Stimulated activated CD4-positive, alpha-beta T cell treated with anti-CD3 and anti-CD28 coated beads, TNF-alpha, amount 100 ng/mL, for 24 hours (primary cell): ENCODE results near the gene WDR88.
"Not testable (repeated sequence)": the region's sequence is repeated elsewhere in the genome, so short reads cannot be mapped to it uniquely, and the experiment has no call there.

Source experiments
- DNase-seq, 3 experiments: peaks; one replicate each; pipeline ENCODE4 v3.0.0-alpha.2; 2020; ENCODE audit warnings: low read depth in 3 of 3

The WDR88 gene

DNA sequence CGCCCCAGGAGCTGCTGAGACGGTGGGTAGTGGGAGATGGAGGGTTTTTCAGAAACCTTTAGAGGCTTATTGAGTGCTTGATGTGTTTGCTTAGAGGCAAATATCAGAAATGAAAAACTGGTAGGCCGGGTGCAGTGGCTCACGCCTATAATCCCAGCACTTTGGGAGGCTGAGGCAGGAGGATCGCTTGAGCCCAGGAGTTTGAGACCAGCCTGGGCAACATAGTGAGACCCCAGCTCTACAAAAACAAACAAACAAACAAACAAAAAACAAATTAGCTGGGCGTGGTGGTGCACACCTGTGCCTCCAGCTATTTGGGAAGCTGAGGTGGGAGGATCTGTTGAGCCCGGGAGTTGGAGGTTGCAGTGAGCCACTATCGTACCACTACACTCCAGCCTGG is 5.2 kb upstream of the WDR88 start:
- not testable (repeated sequence) for DNase-seq

- DNase-seq, result no peak
These were observed 2.0 kb upstream of the WDR88 start for GRCh38 chr19:33129901-33130300.

DNA sequence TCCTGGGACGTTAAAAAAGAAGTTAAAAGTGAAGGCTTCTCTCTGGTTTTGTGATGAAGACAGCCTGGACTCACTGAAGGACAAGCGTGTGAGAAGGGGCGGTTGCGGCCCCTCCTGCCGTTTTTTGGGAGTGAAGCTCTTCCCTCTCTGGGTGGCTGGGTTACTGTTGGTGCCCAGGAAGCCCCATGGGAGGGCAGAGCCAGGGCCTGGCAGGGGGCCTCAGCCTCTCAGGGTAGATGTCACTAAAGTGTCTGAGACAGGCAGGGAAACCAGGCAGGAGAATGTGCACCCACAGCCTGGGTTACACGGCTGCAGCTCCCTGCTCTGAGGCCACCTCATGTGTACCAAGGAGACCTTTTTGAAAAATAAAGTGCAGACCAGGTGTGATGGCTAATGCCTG is 1.5 kb upstream of the WDR88 start:
- DNase-seq, result no peak

DNA sequence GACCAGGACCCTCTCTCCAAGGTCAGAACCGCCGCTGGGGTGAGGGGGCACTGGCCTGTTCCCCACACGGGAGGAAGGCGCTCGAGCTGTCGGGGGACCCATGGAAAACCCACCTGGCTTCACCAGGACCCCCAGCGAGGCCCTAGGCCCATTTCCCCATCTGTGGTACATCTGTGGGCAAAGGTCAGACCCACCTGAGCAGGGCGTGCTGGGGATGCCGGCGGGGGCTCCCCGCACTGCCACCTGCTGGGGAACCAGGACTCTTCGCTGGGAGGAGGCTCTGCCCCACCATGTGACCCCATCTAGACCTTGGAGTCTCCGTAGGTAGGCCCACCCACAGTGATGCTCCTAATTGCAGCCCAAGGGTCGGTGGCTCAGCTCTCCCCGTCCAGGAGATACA is 511 bp downstream of the WDR88 start:
- DNase-seq, result no peak

DNA sequence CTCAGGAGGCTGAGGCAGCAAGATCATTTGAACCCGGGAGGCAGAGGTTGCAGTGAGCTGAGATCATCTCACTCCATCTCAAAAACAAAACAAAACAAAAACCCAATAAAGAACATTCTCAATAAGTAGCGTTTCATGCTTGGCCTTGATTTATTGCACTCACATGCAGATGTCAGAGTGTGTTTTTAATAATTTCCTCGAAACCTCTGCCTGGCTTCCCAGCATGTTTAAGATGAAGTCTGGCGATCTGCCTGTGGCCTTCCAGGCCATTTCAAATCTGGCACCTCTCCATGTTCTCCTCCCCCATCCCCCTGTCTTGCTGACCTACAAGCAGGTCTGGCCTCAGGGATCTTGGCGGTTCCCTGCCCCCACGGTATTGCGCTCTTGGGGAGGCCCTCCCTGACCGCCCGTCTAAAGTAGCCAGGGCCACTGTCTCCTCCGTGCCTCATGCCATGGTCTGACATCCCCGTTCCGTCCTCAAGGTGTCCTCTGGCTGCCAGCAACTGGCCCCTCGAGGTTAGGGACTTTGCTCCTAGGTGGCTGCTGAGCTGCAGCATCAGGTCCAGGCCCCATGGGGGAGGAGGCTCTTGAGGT is 1.6 kb downstream of the WDR88 start:
- DNase-seq, result no peak

DNA sequence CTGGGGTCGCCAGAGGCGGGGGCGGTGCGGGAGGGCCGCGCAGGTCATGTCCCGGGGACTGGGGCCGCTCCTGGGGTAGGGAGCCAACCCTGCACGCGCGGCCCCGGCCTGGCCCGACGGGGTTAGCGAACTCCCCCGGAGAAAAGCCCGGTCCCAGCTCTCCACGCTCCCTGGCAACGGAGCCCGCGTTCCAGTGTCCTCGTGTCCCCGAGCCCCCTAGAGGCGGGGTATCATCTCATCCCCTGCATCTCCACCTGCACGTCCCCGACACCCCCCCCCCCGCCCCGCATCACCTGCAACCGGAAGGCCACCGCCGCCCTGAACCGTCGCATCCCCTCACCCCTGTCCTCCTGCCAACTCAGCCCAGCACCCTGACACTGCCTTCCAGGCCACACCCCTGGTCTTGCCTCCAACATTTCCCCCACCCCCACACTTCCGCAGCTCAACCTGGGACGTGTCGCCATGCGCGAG is 2.7 kb downstream of the WDR88 start:
- DNase-seq, result peak; percentile 22 to 72 (median 27)

- no peak for DNase-seq
These were observed 7.3 kb downstream of the WDR88 start for GRCh38 chr19:33139165-33139564.

- DNase-seq, result peak; percentile 31 to 50 (median 31)
These were observed 12.0 kb downstream of the WDR88 start for GRCh38 chr19:33143897-33144405.

DNA sequence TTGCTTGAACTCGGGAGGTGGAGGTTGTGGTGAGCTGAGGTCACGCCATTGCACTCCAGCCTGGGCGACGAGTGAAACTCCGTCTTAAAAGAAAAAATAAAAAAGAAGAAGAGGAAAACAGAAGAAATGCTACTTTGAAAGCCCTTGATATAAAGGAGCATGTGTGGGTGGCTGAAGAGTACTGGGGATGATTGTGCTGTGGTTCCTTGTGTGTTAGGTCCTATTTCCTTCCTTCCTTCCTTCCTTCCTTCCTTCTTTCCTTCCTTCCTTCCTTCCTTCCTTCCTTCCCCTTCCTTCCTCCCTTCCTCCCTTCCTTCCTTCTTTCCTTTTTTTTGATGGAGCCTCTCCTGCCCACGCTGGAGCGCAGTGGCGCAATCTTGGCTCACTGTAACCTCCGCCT is 14.3 kb downstream of the WDR88 start:
- DNase-seq, result no peak

DNA sequence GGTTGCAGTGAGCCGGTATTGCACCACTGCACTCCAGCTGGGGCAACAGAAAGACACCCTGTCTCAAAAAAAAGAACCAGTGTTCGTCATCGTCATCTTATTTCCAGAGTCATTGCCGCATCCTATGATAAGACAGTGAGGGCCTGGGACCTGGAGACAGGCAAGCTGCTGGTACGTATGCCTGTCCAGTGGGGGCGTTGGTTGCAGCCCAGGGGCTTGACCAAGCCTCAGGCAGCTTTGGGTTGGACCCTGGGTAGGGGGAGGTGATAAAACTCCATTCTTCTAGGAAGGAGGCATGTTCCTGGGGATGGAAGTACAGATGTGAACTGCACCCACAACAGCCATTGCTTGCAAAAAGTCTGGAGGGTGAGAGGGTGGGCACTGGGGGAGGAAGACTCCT is 15.6 kb downstream of the WDR88 start:
- DNase-seq, result no peak

DNA sequence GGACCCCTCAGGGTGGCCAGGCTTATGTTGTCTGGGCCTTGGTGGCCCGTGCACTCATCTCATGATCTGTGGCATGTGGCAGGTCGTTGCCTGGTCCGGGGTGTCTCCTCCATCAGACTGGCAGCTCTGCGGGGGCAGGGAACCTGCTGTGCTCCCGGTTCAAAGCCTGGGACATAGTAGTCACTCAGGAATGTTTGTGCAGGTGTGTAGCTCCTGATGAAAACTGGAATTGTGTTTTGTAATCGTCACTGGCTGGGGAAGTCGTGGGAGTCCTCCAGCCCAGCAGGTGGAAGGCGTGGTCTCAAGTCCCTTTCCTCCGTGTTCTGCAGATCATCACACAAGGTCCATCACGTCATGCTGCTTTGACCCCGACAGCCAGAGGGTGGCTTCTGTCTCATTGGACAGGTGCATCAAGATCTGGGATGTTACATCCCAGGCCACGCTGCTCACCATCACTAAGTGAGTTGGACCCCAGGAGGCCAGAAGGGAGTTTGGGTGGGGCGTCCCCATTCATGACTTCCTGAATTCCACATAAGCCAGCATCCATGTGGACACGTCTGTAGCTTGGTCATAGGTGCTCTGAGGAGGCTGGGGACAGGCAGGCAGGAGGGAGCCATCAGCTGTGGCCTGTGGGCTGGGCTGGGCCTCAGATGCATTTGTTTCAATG is 19.1 kb downstream of the WDR88 start:
- DNase-seq, result no peak

DNA sequence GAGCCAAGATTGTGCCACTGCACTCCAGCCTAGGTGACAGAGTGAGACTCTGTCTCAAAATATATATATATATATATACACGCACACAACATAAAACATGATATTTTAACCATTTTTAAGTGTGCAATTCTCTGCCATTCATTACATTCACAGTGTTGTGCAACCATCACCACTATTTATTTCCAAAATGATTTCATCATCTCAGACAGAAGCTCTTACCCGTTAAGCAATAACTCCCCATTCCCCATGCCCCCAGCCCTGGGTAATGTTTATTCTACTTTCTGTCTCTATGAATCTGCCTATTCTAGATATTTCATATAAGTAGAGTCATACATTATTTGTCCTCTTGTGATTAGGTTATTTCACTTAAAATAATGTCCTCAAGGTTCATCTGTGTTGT is 20.3 kb downstream of the WDR88 start:
- DNase-seq, result no peak

- not testable (repeated sequence) for DNase-seq
These were observed 20.7 kb downstream of the WDR88 start for GRCh38 chr19:33152625-33153024.

DNA sequence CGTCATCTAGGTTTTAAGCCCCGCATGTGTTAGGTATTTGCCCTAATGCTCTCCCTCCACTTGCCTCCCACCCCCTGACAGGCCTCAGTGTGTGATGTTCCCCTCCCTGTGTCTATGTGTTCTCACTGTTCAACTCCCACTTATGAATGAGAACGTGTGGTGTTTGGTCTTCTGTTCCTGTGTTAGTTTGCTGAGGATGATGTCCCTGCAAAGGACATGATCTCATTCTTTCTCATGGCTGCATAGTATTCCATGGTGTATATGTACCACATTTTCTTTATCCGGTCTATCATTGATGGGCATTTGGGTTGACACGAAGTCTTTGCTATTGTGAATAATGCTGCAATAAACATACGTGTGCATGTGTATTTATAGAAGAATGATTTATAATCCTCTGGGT is 22.4 kb downstream of the WDR88 start:
- DNase-seq, result not testable (repeated sequence)

GRCh38 chr19:33156334-33156733 is 24.4 kb downstream of the WDR88 start:
- DNase-seq, result no peak

GRCh38 chr19:33157906-33158305 is 26.0 kb downstream of the WDR88 start:
- DNase-seq, result no peak

- no peak for DNase-seq
These were observed 26.5 kb downstream of the WDR88 start for GRCh38 chr19:33158365-33158764.

GRCh38 chr19:33159149-33159548 is 27.2 kb downstream of the WDR88 start:
- DNase-seq, result no peak

- no peak for DNase-seq
These were observed 28.0 kb downstream of the WDR88 start for GRCh38 chr19:33159893-33160292.

- DNase-seq, result no peak
These were observed 29.3 kb downstream of the WDR88 start for GRCh38 chr19:33161201-33161600.

DNA sequence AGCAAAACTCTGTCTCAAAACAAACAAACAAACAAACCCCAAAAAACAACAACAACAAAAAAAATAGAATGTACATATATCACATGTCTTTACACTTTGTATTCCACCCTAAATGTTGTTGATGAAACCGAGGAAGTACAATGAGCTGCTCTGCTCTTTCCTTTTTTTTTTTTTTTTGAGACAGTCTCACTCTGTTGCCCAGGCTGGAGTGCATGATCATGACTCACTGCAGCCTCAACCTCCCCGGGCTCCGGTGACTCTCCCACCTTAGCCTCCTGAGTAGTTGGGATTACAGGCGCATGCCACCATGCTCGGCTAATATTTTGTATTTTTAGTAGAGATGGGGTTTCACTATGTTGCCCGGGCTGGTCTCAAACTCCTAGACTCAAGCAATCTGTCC is 31.6 kb downstream of the WDR88 start:
- no peak for DNase-seq

GRCh38 chr19:33166037-33166436 is 34.1 kb downstream of the WDR88 start:
- DNase-seq, result not testable (repeated sequence)

DNA sequence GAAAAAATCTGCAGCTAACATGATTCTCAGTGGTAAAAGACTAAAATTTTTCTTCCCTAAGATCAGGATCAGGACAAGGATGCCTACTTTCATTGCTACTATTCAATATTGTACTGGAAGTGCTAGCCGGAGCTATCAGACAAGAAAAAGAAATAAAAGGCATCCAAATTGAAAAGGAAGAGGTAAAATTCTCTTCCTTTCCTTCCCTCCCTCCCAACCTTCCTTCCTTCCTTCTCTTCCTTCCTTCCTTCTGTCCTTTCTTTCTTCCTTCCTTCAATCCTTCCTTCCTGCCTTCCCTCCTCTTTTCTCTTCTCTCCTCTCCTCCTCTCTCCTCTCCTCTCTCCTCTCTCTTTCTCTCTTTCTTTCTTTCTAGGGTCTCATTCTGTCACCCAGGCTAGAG is 35.5 kb downstream of the WDR88 start:
- no peak for DNase-seq

- no peak for DNase-seq
These were observed 36.6 kb downstream of the WDR88 start for GRCh38 chr19:33168528-33168927.
